Measurements from ENCODE around the gene EED. TPM values are rescaled to one million over a fixed set of nuclear protein-coding genes. Genes with fewer than 3 reads are reported as not detected.

EED gene
- total RNA-seq, 1 experiment from 2014 or later: 68.3 TPM

DNA sequence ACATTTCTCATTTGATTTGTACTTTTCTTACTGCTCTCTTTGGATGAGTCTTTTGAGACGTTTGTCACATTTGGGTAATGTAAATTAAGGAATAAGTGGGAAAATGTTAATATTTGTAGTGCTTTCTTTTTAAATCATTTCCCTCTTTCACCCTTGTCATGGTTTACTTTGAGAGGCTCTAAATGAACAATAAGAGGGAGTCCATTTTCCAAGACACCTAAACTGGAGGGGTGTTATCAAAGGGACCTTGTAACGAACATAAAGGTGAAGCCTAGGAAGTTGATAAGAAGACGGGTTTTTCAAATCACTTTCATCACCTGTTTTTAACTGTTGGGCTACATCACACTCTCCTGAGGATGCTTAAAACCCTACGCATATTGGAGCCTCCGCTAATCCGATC lies 12.1 kb downstream of the EED start:
- Histone ChIP-seq H3K36me3 (ENCODE audit: control insufficient read depth, insufficient read depth, low read length) (peaks cover 3% of the 10 kb centered on the region), H3K4me1 (no peaks in the 10 kb centered on the region), H3K4me3 (ENCODE audit: low read depth, low read length) (no peak overlapping the region), H3K9me3 (no peaks in the 10 kb centered on the region), H3K27me3 (replicated peaks; ENCODE audit: control insufficient read depth, insufficient read depth, low read length) (no peaks in the 10 kb centered on the region)
- POLR2A ChIA-PET: no interaction called here
- no peak overlapping the region for H3K27ac Mint-ChIP-seq (ENCODE audit: unreplicated experiment)
- no peak overlapping the region for H3K4me3 Mint-ChIP-seq (ENCODE audit: unreplicated experiment)
- H3K9me3 Mint-ChIP-seq (ENCODE audit: unreplicated experiment): no peaks in the 10 kb centered on the region
- CTCF ChIA-PET: no interaction called here
- peaks cover 82% of the 10 kb centered on the region for H3K36me3 Mint-ChIP-seq (ENCODE audit: insufficient read depth, unreplicated experiment)
- BruUV-seq (replicated peaks): no TSS peak
- intact Hi-C loops (cut with micrococcal nuclease; ENCODE audit: unreplicated experiment): no loop called here
- no peak for TF ChIP-seq CTCF (IDR thresholded peaks at IDR 0.05; ENCODE audit: insufficient read depth in 1 of 2, low read depth in 1 of 2, low read length in 1 of 2, severe bottlenecking in 1 of 2, unreplicated experiment in 1 of 2)
- no peaks in the 10 kb centered on the region for H3K4me1 Mint-ChIP-seq (ENCODE audit: low read depth, unreplicated experiment)
- no peaks in the 10 kb centered on the region for H3K27me3 Mint-ChIP-seq (ENCODE audit: insufficient read depth, unreplicated experiment)
- no peak for DNase-seq

- TSS peak; percentile 1 for BruUV-seq (replicated peaks)
- H3K4me1 Mint-ChIP-seq (ENCODE audit: low read depth, unreplicated experiment): no peaks in the 10 kb centered on the region
- CTCF ChIA-PET: interaction anchor here (0.6 kb wide), 1 partner anchor 11 kb away, joined by 3 read pairs; no protein-coding TSS in a partner anchor
Measured at GRCh38 chr11:86257446-86257845, 12.9 kb downstream of the EED start.

DNA sequence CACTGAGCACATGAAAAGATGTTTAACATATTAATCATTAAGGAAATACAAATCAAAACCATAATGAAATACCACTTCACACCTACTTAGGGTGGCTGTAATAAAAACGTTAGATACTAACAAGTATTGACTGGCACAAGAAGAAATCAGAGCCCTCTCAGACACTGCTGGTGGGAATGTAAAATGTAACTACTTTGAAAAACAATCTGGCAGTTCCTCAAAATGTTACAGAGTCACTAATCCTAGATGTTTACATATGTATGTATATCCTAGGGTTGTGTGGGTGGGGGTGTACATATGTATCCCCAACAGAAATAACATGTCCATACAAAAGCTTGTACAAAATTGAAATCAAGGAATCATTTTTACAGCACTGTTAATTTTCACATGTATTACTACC lies 15.2 kb downstream of the EED start:
- no peaks in the 10 kb centered on the region for H3K9me3 Mint-ChIP-seq (ENCODE audit: unreplicated experiment)
- no peak for TF ChIP-seq CTCF (IDR thresholded peaks at IDR 0.05; ENCODE audit: insufficient read depth in 1 of 2, low read depth in 1 of 2, low read length in 1 of 2, severe bottlenecking in 1 of 2, unreplicated experiment in 1 of 2)
- Histone ChIP-seq H3K4me3 (ENCODE audit: low read depth, low read length) (no peak overlapping the region), H3K27me3 (replicated peaks; ENCODE audit: control insufficient read depth, insufficient read depth, low read length) (no peaks in the 10 kb centered on the region), H3K36me3 (ENCODE audit: control insufficient read depth, insufficient read depth, low read length) (peaks cover 3% of the 10 kb centered on the region), H3K9me3 (no peaks in the 10 kb centered on the region), H3K4me1 (no peaks in the 10 kb centered on the region)
- peaks cover 86% of the 10 kb centered on the region for H3K36me3 Mint-ChIP-seq (ENCODE audit: insufficient read depth, unreplicated experiment)
- H3K27ac Mint-ChIP-seq (ENCODE audit: unreplicated experiment): no peak overlapping the region
- intact Hi-C loops (cut with micrococcal nuclease; ENCODE audit: unreplicated experiment): no loop called here
- H3K4me3 Mint-ChIP-seq (ENCODE audit: unreplicated experiment): no peak overlapping the region
- POLR2A ChIA-PET: no interaction called here
- CTCF ChIA-PET: interaction anchor here (1.2 kb wide), 1 partner anchor 31 kb away, joined by 3 read pairs; no protein-coding TSS in a partner anchor
- H3K27me3 Mint-ChIP-seq (ENCODE audit: insufficient read depth, unreplicated experiment): no peaks in the 10 kb centered on the region
- no TSS peak for BruUV-seq (replicated peaks)
- DNase-seq: no peak
- no peaks in the 10 kb centered on the region for H3K4me1 Mint-ChIP-seq (ENCODE audit: low read depth, unreplicated experiment)

More at GRCh38 chr11:86257446-86257845, 12.9 kb downstream of the EED start:
- no peak overlapping the region for H3K4me3 Mint-ChIP-seq (ENCODE audit: unreplicated experiment)
- H3K36me3 Mint-ChIP-seq (ENCODE audit: insufficient read depth, unreplicated experiment): peaks cover 80% of the 10 kb centered on the region
- H3K9me3 Mint-ChIP-seq (ENCODE audit: unreplicated experiment): no peaks in the 10 kb centered on the region
- Histone ChIP-seq H3K4me1 (no peaks in the 10 kb centered on the region), H3K27me3 (replicated peaks; ENCODE audit: control insufficient read depth, insufficient read depth, low read length) (no peaks in the 10 kb centered on the region), H3K36me3 (ENCODE audit: control insufficient read depth, insufficient read depth, low read length) (peaks cover 5% of the 10 kb centered on the region), H3K4me3 (ENCODE audit: low read depth, low read length) (no peak overlapping the region), H3K9me3 (no peaks in the 10 kb centered on the region)
- no peak for TF ChIP-seq CTCF (IDR thresholded peaks at IDR 0.05; ENCODE audit: insufficient read depth in 1 of 2, low read depth in 1 of 2, low read length in 1 of 2, severe bottlenecking in 1 of 2, unreplicated experiment in 1 of 2)
- intact Hi-C loops (cut with micrococcal nuclease; ENCODE audit: unreplicated experiment): no loop called here
- no peaks in the 10 kb centered on the region for H3K27me3 Mint-ChIP-seq (ENCODE audit: insufficient read depth, unreplicated experiment)
- no peak overlapping the region for H3K27ac Mint-ChIP-seq (ENCODE audit: unreplicated experiment)
- POLR2A ChIA-PET: no interaction called here
- DNase-seq: no peak
